ENCODE measurements around the gene OR2V1.

- TF ChIP-seq CTCF (IDR thresholded peaks at IDR 0.05 in 2 of 3, conservative IDR thresholded peaks at IDR 0.05 in 1 of 3; ENCODE audit: borderline replicate concordance in 1 of 3, insufficient read depth in 1 of 3, low read depth in 2 of 3, low read length in 2 of 3) (no peak), POLR2AphosphoS5 (IDR thresholded peaks at IDR 0.05; ENCODE audit: low read depth, low read length) (no peak), POLR2A (IDR thresholded peaks at IDR 0.05; ENCODE audit: borderline replicate concordance, extremely low read depth, insufficient read depth, insufficient read length) (no peak), ZBTB33 (IDR thresholded peaks at IDR 0.05; ENCODE audit: extremely low read depth, insufficient replicate concordance, low read length) (no peak), EGR1 (IDR thresholded peaks at IDR 0.05; ENCODE audit: low read depth) (no peak)
These were observed 11.1 kb upstream of the OR2V1 start for GRCh38 chr5:181142054-181142453.
